Activated T-helper 1 cell treated with Interleukin-2 at 50 U/mL for 16 hours (primary cell): Measurements from ENCODE around the gene CDH8.
"Not testable (repeated sequence)": the region's sequence is repeated elsewhere in the genome, so short reads cannot be mapped to it uniquely, and the experiment has no call there.

Experiments
- DNase-seq: peaks from one replicate; pipeline ENCODE4 v3.0.0-alpha.2; 2020; ENCODE audit warnings: low read depth

The CDH8 gene

DNA sequence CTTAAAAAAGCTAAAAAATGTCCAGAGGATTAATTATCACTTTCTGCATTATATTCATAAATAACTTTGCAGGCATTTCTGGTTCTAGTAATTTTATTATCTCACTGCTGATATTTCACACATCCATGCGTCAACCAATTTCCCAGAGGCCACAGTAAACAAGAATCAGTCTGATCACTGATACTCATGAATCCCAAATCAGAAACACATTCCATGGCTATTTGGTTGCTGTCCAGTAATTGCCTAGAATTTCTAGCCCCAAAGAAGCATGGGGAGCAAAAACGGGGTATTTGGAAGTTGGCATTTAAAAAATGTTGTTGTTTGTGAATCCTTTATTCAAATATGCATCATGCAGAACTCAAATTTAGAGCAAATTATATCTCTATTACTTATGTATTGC, 244.8 kb downstream of the CDH8 start:
- no peak for DNase-seq

DNA sequence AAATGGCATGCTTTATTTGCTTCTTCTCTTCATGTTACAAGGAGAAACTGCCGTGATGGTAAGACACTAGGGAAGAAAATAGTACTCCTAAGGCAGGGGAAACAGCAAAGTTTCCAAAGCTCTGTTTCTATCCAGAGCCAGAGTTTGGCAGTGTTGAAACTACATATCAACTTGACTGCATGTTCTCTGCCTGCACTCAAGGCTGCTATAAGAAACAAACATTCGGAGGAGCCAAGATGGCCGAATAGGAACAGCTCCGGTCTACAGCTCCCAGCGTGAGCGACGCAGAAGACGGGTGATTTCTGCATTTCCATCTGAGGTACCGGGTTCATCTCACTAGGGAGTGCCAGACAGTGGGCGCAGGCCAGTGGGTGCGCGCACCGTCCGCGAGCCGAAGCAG, 254.4 kb downstream of the CDH8 start:
- DNase-seq = not testable (repeated sequence)

DNA sequence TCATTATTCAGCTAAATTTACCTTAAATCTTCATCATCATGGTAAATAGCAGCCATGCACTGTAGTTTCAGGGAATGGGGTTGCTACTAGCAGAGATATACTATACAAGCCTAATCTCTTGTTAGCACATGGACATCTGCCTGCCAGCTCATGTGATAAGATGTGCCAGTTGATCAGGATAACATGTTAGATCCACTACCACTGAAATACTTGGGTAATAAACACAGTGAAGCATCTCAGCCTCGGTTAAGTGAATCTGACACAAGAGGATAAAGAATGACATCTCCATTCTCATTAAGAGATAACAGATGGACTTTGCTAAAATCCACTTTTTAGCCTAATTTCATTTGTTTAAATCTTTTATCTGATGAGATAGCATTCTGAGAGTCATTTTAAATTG, 256.1 kb downstream of the CDH8 start:
- no peak for DNase-seq

DNA sequence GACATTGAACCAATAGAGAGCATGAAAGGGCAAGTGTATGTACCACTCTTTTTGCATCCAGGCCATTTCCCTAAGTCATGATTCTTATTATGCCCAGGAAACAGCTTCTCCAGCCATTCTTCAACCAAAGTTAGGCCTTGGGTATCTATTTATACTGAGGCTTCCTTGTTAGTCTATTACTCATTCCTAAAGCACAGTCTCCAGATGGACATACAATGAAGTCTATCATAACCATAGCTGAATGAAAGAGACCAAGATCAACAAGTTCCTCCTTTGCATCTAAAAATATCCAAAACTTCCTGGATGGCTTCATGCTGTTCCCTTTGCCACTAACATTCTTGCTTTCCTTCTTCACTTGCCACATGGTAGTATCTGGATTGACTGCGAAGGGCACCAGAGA, 265.9 kb downstream of the CDH8 start:
- DNase-seq = no peak

DNA sequence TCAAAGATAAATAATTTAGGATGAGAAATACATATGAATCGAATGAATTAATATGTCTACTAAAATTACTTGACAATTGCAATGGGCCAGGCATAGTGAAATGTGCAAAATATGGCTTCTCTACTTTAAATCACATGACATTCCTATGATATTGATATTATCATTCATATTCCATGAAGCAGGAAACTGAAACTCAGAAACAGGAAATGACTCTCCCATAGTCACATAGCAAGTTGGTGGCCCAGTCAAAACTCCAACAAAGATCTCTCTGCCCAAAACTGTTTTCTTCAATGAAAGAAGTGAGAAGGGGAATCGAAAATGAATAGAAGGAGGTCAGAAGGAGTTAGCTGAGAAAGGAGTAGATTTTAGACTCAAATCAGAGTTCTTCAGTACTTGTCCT, 272.2 kb downstream of the CDH8 start:
- DNase-seq = no peak

DNA sequence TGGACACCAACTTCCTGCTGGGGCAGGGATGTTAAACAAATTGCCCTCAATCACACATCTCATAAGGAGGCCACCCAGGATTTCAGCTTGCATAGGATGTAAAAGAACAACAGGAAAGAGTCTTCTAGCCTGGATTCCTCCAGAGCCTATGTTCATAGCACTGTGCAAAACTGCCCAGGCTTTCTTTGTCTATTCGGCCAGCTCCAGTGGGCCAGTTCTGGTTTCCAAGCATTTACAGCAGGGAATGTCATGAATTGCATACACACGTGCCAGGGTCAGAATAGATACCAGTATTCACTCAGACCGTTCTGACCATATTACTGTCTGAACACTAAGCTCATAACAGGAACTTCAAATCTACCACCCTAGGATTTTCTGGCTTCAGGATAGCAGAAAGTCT, 273.2 kb downstream of the CDH8 start:
- no peak for DNase-seq

DNA sequence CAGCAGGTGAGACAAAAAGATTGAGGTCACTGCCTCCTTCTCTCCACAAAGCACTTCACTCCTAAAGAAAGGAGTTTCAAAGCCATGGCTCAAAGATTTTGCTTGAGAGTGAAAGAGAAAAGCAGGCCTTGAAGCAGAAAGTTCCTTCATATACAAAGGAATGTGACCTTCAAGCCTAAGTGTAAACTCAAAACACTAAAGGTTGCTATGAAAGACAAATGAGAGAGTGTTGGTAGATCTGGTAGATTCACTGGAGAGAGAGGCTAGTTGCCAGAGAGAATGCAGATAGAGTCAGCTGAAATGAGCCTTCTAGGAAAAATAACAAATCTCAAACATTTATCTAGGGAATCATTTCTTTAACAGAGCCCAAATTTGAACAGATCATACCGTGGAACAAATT, 305.2 kb downstream of the CDH8 start:
- no peak for DNase-seq

DNA sequence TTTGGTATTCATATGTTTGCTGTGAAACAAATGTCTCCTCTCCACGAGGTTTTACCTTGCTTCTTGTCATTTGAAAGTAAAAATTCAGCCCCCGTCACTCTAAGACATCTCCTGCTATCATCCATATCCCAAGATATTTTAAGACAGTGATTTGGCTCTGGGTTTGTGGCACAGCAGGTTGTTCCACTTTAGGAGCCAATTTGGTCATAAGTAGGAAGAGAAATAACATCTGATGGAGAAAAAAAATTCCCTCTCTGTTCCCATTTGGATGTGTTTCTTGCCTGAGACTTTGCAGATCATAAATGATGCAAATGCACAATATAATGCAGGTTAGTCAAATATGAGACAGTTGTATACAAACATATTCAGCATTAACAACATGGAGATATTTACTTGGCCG, 309.5 kb downstream of the CDH8 start:
- no peak for DNase-seq

DNA sequence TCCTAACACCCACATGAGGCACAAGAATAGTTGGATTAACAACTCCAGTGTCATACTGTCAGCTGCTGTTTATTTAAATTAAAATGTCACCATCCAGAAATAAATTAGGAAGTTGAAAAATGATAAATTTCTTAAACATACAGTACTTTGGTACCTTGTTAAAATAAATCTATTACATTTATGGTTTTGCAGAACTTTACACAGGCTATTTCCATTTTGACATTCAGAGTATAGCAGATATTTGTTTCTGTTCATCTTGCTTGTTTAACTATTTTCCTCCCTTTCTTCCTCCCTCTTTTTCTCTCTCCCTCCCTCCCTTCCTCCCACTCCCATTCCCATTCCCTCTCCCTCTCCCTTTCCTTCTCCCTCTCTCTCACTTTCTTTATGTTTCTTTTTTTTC, 310.1 kb downstream of the CDH8 start:
- no peak for DNase-seq

DNA sequence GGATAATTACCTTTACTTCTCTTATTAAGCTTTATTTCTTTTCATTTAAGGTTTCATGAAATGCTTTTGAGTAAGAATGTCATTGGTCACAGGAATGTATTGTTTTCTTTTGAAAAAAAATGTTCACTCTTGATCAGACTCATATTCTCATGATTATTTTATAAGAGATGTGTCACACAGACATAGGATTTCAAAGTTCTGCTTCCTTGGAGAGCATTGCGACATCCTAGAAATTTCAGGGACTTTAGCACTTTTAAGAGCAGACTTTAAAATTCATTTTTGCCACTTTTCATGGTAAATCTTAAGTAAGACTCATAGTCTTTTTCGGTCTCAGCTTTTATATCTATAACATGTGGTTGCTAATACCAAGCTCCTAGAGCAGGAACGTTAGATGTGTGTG, 314.7 kb downstream of the CDH8 start:
- DNase-seq = no peak

DNA sequence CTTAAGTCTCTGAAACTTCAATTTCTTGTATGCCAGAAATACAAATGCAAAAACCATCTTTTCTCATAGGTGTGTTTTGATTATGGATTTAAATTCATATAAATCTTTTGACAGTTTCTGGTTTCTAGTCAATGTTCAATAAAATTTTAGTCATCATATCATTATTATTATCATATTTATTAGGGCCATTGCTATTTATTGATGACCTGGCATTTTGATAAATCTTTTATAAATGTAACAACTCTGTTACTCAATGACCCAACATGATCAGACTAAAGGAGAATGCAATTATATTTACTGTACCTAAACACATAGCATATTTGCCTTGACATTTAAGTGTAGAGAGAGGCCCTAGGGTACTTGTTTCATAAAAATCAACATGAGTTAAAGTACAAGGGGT, 320.8 kb downstream of the CDH8 start:
- no peak for DNase-seq

DNA sequence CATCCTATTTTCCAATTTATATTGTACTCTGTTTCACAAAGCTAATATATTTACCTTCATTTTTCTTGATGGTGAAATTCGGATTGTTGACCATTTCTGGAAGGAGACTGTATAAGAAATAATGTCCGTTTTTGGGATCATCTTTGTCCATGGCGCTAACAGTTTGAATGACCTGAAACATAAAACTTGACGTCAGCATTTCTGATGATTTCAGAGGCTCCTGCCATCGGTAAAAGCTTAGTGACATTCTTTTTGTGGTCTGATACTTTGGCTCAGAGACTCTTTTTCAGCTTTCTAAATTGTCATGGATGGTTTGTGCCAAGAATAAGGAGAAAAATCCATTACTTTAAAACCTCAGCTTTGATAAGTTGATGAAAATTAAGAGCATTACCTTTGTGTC, 322.5 kb downstream of the CDH8 start:
- no peak for DNase-seq

DNA sequence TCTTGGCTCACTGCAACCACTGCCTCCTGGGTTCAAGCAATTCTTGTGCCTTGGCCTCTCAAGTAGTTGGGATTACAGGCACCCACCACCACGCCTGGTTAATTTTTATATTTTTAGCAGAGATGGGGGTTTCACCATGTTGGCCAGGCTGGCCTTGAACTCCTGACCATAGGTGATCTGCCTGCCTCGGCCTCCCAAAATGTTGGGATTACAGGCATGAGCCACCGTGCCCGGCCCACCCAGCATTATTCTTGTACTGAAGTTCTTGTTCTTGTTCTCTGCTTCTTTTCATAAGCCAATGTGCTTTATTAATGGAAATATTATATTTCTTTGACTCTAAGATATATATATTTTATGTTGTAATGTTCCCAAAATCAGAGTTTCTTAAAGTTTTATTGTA, 336.6 kb downstream of the CDH8 start:
- DNase-seq = not testable (repeated sequence)

DNA sequence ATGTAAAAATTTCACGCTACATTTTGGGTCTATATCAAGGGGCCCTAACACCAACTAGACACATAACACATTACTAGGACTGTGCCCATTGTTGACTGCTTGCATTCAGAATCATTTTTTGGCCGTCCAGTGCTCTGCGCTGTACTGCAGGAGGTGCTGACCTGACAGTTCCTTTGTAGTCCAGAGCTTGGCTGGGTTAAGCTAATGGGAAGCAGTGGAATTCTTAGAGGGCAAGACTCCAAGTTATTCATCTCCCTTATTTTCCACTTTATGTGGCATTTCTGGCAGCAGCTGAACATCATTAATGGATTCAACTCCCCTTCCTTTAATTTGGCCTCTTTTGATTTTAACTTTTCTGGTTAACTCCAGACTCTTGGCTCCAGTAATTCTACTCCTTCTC, 351.7 kb downstream of the CDH8 start:
- DNase-seq = no peak

DNA sequence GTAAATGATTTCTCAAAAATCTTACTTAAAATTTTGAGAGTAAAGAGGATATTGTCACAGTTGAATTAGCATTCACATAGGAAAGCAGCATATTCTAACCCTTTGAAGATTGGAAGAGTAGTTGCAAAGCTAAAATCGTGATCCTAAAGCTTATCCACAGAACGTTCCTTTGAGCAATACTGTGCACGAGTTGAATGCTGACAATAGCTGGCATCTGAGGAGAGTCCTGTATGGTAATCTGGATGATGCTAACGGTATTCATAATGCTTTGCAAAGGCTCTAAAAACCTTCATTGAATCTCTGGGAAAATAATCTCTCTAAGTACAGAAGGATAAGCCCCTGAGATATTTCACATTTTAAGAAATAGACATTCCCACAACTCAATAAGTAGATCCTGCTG, 354.6 kb downstream of the CDH8 start:
- no peak for DNase-seq

DNA sequence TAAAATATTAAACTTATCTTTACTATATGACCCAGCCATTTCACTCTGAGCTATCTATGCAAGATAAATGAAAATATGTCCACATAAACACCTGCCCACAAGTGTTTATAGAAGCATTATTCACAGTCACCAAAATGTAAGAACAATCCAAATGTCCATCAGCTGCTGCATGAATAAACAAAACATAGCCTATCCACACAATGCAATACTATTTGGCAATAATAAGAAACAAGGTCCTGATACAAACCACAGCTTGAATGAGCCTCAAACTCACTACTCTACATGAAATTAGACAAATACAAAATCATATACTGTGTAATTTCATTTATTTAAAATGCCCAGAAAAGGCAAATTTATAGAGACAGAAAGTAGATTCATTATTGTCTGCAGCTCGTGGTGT, 355.1 kb downstream of the CDH8 start:
- DNase-seq = no peak

DNA sequence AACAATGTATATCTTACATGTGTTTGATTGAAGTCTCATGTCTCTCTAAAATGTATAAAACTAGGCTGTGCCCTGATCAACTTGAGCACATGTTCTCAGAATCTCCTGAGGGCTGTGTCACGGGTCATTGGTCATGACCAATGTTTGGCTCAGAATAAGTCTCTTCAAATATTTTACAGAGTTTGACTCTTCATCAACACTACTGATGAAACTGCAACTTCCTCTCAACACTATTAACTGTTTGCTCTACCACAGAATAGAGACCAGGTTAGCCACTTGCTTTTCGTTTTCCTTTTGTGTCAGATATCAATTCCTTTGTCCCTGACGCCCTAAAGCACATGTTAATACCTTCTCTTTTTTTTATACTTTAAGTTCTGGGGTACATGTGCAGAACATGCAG, 358.1 kb downstream of the CDH8 start:
- no peak for DNase-seq

DNA sequence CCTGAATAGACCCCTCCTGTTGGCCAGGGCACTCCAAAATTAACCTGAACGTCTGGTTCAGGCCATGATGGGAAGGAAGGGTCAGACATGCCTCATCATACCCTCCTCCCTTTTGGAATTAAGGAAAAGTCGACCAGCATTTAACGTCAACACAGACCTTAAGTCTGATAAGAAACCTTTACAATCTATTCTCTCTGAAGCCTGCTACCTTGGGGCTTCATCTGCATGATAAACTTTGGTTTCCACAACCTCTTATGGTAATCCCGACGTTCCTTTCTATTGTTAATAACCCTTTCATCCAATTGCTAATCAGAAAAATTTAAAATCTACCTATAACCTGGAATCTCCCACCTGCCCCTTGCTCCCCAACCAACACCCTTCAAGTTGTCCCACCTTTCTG, 358.5 kb downstream of the CDH8 start:
- DNase-seq = no peak

DNA sequence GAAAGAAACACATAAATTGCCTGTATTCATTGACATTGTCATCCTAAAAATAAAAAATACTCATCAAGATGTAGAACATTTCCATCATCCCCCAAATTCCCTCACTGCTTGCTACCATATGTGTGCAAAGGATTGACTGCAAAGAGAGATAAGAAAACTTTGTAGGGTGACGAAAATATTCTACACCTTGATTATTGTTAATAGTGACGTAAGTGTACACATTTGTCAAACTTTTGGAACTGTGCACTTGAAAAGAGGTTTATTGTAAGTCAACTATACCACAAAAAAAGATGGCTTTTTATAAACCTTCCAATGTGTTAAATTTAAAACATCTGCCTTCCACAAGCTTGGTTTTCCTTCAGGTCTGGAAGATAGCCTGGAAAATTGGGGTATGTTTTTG, 359.5 kb downstream of the CDH8 start:
- no peak for DNase-seq

DNA sequence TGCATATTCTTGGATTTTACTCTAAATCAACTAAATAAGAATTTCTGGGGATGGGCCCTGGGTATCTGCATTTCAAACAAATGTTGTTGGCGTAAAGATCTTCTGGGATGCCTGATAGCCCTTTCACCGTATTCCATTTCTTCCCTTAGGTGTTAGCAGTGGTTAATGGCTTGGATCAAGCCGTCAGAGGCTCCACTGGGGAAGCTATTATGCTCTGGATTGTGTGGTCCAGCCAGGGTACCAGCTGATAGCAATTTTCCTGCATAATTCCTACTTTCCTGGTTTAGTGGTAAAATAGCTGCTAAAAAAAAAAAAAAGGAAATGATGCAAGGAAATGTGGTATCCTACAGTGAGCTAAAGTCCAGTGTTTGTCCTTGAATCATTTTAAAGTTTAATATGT, 365.1 kb downstream of the CDH8 start:
- no peak for DNase-seq

DNA sequence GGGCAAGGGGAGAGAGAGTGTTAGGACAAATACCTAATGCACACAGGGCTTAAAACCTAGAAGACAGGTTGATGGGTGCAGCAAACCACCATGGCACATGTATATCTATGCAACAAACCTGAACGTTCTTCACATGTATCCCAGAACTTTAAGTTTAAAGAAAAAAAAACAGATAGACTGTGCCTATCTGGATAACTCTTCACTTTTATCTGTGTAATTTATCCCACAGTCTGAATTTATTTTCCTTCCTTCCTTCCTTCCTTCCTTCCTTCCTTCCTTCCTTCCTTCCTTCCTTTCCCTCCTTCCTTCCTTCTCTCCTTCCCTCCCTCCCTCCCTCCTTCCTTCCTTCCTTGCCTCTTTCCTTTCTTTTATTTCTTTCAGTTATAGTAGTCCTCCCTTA, 370.7 kb downstream of the CDH8 start:
- no peak for DNase-seq

DNA sequence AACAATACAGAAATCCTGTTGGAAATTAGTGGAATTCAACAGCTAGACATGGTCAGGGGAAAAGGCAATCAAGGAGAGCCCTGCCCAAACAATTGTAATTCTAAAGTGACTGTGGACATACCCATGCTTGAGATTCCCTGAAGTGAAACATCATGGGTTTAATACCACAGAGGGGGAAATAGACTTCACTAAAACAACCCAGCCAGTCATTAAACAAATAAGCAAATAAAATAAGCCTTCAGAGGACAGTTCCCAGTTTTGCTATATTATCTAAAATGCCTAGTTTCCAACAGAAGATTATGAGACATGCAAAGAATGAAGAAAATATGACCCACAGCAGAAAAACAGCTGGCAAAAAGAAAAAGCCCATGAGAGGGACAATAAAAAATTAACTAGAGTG, 376.3 kb downstream of the CDH8 start:
- no peak for DNase-seq

DNA sequence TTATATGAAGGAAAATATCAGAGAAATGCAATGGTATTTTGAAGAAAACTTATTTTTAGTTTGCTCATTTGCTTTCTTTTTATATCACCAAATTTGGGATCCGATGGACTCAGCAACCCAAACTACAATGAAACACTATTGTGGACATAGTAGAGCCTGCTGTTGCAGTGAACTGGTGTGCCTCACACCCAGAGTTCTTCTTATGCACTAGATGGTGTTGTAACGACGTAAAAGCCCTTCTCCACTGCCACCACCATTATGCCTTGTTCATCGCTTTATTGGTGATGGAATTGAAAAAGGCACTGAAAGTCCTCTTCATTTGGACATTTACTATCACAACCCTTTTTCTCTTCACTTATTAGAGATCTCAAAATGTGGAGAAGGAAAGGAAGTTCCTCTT, 381.3 kb downstream of the CDH8 start:
- no peak for DNase-seq

DNA sequence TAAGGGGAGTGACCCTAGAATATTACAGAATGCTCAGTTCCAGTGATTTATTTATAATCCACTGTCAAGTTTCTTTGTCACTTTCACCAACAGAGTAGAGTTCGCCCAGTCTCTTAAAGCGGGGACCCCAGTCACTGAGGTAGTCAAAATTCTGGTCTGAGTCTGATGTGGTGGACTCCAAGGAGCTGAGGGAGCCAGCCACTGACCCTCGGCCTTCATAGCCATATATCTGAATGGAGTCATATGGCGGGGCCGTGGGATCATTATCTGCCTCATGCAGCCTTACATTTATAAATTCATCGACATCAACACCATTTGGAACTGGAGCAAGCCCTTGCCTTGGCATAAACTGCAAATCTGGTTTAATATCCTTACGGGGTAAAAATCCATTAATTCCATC, 382.7 kb downstream of the CDH8 start:
- no peak for DNase-seq

DNA sequence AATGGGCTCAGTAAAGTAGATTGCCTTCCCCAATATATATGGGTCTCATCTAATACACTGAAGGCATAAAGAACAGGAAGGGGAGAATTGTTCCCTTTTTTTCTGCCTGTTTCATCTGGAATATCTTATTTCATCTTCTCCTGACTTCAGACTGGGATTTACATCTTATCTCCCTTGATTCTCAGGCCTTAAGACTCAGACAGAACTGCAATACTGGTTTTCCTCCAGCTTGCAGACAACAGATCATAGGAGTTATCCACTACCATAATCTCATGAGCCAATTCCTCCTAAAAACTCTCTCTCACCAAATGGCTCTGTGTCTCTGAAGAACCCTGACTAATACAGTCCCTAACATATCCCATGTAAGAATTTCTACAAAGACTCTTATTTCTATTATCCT, 390.7 kb downstream of the CDH8 start:
- DNase-seq = no peak

DNA sequence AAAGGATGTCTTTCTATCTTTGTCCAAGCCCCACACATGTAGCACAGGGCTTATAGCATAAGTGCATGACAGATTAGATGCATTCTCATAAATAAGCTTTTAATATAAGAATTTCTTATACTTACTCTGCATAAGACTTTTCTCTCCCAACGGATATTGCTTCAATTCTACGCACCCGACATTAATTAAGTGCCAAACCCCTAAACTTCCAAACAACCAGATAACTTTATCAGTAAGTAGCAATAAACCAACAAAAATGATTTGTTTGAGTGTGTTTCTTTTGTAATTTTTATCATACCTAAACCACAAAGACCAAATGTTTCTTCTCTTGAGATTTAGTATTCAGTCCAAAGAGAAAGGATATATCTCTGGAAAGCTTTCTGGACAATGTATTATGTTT, 391.5 kb downstream of the CDH8 start:
- no peak for DNase-seq
